Stimulated activated CD8-positive, alpha-beta memory T cell treated with anti-CD3 and anti-CD28 coated beads, Interleukin-15, amount 100 ng/mL, for 4 hours (primary cell): ENCODE data around the gene WDR45B.
"Not testable (repeated sequence)": the region's sequence is repeated elsewhere in the genome, so short reads cannot be mapped to it uniquely, and the experiment has no call there.

Experiments used
- DNase-seq, 2 donors: peaks; one replicate each; pipeline ENCODE4 v3.0.0-alpha.2; 2020; ENCODE audit warnings: low read depth in 2 of 2

Gene WDR45B

DNA sequence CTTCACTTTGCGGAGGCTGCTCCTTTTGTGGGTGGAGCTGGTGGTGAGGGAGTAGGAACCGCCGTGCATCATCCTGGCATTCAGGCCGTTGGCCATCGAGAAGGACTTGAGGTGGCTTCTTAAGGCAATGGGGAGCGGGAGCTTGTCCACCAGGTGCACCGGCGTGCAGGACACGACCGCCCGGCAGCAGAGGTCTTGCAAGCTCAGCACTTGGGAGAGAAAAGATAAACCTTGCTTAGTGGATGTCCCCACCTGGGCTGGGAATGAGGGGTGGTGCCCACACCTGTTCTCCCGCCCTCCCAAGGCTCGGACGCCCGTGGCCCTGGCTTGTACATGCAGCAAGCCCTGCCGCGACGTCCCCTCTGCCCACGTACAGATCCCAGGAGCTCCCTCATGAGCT is 9.7 kb upstream of the WDR45B start:
- no peak for DNase-seq

GRCh38 chr17:82656266-82656665 is 8.0 kb upstream of the WDR45B start:
- DNase-seq: no peak

GRCh38 chr17:82655523-82655922 is 7.3 kb upstream of the WDR45B start:
- DNase-seq: no peak

DNA sequence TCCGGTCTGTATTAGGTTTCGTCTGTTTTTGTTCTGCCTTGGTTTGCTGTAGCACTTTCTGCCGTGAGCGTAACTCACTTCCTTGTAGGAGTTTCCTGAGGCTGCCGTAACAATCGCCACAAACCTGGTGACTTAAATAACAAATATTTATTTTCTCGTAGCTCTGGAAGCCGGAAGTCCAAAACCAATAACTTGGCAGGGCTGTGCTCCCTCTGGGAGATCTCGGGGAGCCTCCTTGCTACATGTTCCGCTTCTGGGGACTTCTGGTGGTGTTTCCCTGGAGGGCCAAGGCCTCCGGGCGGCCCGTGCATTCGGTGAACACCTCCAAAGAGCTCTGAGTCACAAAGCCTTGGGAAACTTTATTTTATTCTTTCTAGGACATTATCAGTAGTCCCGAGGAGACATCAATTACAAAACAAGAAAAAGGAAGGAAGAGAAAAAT is 6.8 kb upstream of the WDR45B start:
- no peak for DNase-seq

DNA sequence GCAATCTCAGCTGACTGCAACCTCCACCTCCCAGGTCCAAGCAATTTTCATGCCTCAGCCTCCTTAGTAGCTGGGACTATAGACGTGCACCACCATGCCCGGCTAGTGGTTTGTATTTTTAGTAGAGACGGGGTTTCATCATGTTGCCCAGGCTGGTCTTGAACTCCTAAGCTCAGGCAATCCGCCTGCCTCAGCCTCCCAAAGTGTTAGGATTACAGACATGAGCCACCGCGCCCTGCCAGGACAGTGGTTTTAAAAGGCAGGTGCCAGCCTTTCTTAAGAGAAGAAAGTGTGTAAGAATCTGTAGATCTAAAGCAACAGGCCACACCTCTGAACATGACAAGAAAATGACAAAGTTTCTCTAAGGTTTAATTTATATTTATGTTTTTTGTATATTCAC is 6.4 kb upstream of the WDR45B start:
- not testable (repeated sequence) for DNase-seq

DNA sequence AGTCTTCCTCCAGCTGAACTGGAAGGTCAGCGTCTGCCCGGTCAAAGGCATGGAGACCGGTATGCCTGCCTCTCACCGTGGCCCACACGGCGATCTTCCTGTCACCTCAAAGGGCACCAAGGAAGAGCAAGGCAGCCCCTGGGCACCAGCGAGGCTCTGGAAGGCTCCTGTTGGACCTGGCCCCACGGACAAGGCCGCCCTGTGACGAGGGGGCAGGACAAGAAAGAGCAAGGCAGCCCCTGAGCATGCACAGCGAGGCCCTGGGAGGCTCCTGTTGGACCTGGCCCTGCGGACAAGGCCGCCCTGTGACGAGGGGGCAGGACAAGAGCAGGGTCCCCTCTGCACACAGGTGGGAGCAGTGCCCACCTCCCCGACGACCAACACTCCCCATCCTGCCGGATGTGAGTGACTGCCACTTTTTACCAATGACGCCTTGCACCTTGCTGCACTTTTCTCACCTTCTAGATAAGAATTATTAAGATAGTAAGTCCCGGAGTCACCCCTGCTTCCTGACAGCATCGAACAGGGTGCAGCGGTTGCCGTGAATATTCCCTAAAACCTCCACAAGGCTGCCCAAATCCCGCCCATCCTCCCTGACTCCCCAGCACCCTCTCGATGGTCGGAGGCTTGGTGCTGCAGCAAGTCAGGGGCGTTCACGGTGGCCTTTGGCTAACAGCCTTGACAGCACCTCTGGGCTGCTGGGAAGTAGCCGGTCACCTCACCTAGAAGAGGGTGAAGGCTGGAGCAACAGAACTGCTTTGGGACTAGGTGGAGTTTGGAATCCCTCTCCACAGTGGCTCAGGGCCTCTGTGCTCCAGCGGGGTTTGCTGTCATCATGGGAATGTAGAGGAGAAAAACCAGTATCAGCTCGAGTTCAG is 5.6 kb upstream of the WDR45B start:
- no peak for DNase-seq

DNA sequence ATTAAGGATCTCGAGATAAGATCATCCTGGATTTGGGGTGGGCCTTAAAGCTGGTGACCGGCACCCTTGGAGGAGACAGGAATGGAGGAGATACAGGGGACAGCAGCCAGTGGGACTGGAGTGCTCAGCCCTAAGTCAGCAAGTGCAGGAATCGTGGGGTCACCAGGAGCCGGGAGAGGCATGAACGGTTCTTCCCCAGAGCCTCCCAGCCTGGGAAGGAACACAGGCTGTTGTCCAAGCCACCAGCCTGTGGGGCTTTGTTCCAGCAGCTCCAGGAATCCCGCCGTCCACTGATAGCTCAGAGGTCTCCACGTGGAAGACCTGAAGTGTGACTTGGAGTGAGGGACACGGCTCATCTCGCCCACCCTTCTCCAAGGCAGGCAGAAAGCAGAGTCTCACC is 2.5 kb upstream of the WDR45B start:
- DNase-seq: no peak

DNA sequence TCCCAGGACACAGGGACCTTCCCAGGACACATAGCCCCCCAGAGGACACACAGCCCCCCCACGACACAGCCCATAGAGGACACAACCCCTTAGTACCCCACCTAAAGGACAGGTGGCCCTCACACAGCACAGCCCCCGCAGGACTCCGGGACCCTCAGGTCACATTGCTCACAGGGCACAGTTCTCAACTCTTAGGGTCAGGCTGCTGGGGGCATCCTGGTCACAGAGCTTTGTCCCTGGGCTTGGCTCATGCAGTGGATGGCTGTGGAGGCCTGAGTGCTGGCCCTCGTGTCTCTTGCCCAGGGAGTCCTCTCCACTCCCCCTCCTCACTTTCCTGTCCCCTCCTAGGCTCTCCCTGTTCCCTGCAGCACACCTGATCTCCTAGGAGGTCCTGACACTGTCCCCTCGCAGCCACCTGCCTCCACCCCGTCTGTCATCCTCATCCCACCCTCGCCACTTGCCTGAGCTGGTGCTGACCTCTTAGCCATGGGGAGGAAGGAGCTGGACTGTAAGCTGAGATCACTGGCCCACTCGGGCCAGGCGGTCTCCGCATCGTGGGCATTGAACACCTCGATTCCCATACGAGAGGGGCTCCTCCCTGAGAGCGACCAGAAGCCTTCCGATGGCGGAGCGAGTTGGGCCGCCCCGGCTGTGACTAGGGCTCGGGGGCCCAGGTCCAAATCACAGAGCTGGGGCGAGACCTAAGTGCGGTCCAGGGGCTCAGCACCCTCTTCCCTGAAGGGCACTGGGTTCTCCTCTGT is 1.4 kb upstream of the WDR45B start:
- no peak for DNase-seq

- DNase-seq: peak; percentile 15 to 32
These were observed 593 bp upstream of the WDR45B start for GRCh38 chr17:82648742-82649331.

DNA sequence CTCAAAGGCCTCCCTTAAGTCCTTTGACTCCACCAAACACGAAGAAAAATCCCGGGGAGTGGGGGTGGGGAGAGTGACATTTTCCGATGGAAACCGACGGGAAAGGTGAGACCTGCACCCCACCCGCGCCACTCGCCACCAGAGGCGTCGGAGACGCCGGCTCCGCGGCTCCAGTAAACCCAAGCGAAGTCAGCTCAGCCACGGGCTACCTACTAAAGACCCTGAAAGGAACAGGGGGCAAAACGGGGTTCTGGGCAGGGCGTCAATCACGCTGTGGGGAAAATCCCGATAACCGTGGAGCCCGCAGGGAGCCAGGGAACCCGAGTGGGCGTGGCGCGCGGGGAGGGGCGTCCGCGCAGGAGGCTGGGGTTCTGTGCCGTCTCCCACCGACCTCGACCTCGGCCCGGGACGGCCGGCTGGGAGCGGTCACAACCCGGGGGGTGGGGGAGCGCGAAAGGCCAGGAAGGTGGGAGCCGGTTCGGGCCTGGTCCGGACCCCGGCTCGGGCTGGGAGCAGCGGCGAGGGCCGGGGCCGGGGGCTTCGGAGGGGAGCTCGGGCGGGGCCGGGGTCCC is 565 bp downstream of the WDR45B start:
- peak; percentile 15 to 21 for DNase-seq

- DNase-seq: no peak
These were observed 2.7 kb downstream of the WDR45B start for GRCh38 chr17:82645516-82645915.

GRCh38 chr17:82644148-82644547 is 4.1 kb downstream of the WDR45B start:
- DNase-seq: no peak

GRCh38 chr17:82642022-82642421 is 6.2 kb downstream of the WDR45B start:
- no peak for DNase-seq

DNA sequence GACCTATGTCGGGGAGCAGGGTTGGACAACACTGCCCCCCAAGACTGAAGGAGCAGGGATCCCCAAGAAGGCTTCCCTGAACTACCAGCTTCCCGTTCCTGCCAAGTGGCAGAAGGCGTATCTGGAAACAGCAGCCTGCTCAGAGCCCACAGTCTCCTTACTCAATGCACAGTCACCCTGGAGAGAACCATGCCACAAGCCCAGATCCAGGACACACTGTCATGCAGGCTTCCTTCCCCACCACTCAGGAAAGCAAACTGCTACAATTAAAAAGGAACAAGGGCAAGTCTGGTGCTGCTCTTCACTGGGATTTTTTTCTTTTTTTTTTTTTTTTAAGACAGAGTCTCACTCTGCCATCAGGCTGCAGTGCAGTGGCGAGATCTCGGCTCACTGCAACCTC is 8.2 kb downstream of the WDR45B start:
- DNase-seq: no peak

DNA sequence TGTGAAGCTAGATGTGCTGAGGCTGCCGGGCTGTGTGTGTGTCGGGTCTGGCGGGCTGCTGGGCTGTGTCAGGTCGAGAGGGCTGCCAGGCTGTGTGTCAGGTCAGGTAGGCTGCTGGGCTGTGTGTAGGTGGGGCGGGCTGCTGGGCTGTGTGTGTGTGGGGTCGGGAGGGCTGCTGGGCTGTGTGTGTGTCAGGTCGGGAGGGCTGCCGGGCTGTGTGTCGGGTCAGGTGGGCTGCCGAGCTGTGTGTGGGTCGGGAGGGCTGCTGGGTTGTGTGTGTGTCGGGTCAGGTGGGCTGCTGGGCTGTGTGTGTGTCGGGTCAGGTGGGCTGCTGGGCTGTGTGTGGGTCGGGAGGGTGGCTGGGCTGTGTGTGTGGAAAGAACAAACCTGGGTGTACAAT is 8.6 kb downstream of the WDR45B start:
- DNase-seq: no peak

DNA sequence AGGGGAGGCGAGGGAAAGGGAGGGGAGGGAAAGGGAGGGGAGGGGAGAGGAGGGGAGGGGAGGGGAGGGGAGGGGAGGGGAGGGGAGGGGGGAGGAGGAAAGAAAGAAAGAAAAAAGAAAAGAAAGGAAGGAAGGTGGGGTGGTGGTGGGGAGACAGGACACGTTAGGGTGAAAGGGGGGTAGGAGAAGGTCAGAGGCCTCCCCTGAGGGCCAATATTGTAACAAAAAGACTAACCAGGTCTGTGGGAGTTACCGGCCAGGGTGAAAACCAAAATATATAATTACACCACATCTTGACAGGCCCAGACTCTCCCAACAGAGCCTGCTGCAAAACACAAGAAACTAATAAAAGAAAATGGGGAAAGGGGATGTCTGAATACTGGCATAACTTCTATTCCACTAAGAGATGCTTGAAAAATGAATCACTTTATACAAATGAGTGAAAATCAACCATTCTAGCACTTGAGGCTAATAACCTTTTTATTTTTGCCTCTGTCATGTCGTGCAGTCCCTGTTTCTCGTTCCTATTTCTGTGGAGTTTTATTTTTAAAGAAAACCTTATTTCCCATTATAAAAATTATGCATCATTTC is 10.0 kb downstream of the WDR45B start:
- no peak for DNase-seq

DNA sequence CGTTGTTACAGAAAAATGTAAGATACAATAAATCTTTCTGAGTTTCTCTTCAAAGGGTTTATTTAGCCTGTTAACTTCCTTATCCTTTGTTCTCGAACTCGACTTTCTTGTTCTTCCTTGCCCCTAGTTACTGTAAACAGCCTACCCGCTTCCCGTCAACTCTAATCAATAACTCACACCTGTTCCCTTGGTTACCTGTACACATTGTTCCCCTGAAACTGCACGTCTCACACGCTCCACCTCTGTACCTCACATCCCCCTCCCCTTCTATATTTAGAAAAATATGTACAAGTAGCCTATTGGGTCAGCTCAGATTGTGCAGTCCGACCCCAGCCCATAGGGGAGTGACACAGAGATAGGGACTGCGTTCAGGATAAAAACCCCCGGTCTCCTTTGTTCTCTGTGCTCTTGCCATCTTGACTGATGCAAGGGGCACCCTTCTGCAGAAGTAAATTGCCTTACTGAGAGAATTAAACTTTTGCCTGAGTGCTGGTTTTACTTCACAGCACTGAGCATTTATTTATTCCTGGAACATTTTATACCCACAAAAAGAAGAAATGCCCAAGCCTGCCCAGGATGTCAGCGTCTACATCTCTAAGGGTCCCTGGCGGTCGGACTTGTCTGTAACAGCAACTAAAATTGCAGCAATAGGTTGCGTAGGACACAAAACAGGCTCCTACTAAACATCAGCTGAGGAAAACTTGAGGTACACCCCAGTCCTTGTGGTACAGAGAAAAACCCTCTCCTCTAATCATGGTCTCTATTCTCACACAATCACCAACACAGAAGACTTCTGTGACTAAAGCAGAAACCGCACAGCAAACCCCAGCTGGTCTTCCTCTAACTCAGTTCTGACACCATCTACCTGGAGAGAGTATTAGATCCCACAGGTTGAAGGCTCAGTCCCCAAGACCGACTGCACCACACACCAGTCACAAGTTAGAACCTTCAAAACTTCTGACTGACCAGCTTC is 11.3 kb downstream of the WDR45B start:
- DNase-seq: no peak

GRCh38 chr17:82633343-82633742 is 14.9 kb downstream of the WDR45B start:
- DNase-seq: no peak

DNA sequence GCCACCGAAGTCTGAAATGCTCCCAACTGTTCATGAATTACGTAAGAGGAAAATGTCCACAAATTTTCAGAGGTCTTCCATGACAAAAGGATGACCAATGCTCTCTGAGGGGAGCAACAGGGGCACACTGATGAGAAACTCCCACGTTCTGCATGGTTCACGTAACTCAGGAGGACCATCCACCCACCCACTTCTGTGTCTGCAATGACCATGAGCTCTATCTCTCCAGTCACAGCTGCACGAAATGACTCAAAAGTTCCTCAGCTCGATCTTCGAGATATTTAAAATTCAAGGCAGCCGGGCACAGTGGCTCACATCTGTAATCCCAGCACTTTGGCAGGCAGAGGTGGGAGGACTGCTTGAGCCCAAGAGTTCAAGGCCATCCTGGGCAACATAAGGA is 15.8 kb downstream of the WDR45B start:
- DNase-seq: no peak

GRCh38 chr17:82631544-82631943 is 16.7 kb downstream of the WDR45B start:
- no peak for DNase-seq

DNA sequence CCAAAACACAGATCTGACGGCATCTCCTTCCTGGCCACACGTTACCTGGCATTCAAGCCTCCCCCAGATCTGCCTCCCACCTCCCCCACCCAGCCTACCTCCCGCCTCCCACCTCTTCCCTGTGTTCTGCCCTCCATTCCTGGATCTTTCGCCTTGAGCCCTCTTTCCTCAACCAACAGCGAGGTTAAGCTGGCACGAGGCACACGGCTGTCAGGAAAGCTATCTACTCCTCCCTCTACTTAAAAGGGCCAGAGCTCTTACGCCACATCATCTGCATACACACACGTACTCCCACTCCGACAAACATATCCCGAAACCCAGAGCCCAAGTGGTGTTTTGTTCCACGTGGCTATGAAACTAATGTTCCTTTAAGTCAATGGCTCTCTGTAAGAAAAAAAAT is 18.0 kb downstream of the WDR45B start:
- DNase-seq: no peak
